Loucy (cell line): ENCODE results near the gene ATP13A5.

Experiments used
- EZH2phosphoT487 ChIP-seq: fragments of 200-600 bp; IDR thresholded peaks from 2 replicates; pipeline ENCODE4 v1.6.1; 2018; ENCODE audit warnings: antibody characterized with exemption, mild to moderate bottlenecking, moderate library complexity, borderline replicate concordance
- TF ChIP-seq, protein P1 (sequence below): fragments of 200-600 bp; sonication (generic); conservative IDR thresholded peaks from 2 replicates; pipeline ENCODE4 v1.5.1; 2014; ENCODE audit warnings: mild to moderate bottlenecking, antibody characterized with exemption, low read length

DNA sequence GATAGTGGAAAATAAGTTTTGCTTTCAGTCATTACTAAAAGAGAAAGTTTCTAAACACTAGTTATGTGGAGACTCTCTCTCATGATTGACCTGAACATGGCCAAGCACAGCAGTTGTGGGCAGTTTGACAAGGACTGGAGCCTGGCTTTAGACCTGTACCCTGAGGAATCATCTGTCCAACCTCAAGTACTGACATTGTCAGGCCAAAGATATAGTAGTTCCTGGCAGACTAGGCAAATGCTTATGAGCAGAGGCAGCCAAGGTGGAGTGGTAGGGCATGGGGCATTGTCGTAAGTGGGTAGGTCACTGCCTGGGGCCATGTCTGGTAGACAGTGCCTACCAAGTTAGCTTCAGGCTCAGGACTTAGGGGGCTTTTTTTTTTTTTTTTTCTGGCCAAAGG, 116.6 kb downstream of the ATP13A5 start:
- TF ChIP-seq, protein P1, sequence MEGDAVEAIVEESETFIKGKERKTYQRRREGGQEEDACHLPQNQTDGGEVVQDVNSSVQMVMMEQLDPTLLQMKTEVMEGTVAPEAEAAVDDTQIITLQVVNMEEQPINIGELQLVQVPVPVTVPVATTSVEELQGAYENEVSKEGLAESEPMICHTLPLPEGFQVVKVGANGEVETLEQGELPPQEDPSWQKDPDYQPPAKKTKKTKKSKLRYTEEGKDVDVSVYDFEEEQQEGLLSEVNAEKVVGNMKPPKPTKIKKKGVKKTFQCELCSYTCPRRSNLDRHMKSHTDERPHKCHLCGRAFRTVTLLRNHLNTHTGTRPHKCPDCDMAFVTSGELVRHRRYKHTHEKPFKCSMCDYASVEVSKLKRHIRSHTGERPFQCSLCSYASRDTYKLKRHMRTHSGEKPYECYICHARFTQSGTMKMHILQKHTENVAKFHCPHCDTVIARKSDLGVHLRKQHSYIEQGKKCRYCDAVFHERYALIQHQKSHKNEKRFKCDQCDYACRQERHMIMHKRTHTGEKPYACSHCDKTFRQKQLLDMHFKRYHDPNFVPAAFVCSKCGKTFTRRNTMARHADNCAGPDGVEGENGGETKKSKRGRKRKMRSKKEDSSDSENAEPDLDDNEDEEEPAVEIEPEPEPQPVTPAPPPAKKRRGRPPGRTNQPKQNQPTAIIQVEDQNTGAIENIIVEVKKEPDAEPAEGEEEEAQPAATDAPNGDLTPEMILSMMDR = no peak
- TF ChIP-seq EZH2phosphoT487 = no peak
